Breast epithelium (tissue), 4 donors: Measurements from ENCODE around the gene ARHGAP31. TPM values are rescaled to one million over a fixed set of nuclear protein-coding genes. Genes with fewer than 3 reads are reported as not detected.

Source experiments
- DNase-seq, 2 donors: peaks; one replicate each; pipeline ENCODE4 v3.0.0-alpha.2; 2019; ENCODE audit warnings: low spot score in 2 of 2
- H3K27ac ChIP-seq, 2 donors: fragments of 200-600 bp; sonication (generic) in 1 of 2; one replicate each; pipeline ENCODE4 v1.5.1; 2016 to 2019; ENCODE audit warnings: mild to moderate bottlenecking in 1 of 2
- H3K27me3 ChIP-seq, 2 donors: fragments of 200-600 bp; sonication (generic) in 1 of 2; one replicate each; pipeline versions ENCODE4 v1.5.1 to v1.6.0; 2017 to 2019; ENCODE audit warnings: control low read depth in 1 of 2, mild to moderate bottlenecking in 1 of 2
- H3K36me3 ChIP-seq: fragments of 200-600 bp; one replicate; pipeline ENCODE4 v1.5.1; 2019
- H3K4me1 ChIP-seq, 2 donors: fragments of 200-600 bp; sonication (generic); one replicate each; pipeline ENCODE4 v1.5.1; 2016 to 2019; ENCODE audit warnings: control low read depth in 1 of 2
- H3K4me3 ChIP-seq, 3 donors: fragments of 200-600 bp; sonication (generic); 1 replicate in 2 of 3; 2 replicates in 1 of 3; pipeline ENCODE4 v1.5.1; 2016 to 2019; ENCODE audit warnings: mild to moderate bottlenecking in 3 of 3, moderate library complexity in 2 of 3
- H3K9me3 ChIP-seq, 2 donors: fragments of 200-600 bp; sonication (generic) in 1 of 2; one replicate each; pipeline ENCODE4 v1.5.1; 2016 to 2019; ENCODE audit warnings: control low read depth in 1 of 2
- POLR2A ChIP-seq: fragments of 450-650 bp; IDR thresholded peaks from one replicate; pipeline ENCODE4 v1.6.1; 2016; ENCODE audit warnings: antibody characterized with exemption, mild to moderate bottlenecking, moderate library complexity
- POLR2AphosphoS5 ChIP-seq, 3 donors: sonication (generic); formaldehyde crosslinking; IDR thresholded peaks; one replicate each; pipeline ENCODE4 v1.6.1; 2017; ENCODE audit warnings: antibody characterized with exemption in 3 of 3
- intact Hi-C: fragments of 100-400 bp; cut with DNase I; formaldehyde crosslinking; loops from one replicate; pipeline ENCODE4 v1.15.1; 2023; ENCODE audit warnings: low total_unique reads
- total RNA-seq, 3 donors: library from RNA; depleted of rRNA; stranded (reverse); fragments of >200 nt; gene quantifications; one replicate each; pipeline ENCODE4 v1.1.0, GENCODE V29; 2016
- TF ChIP-seq, protein P1 (sequence below), 3 donors: fragments of 450-650 bp; IDR thresholded peaks; one replicate each; pipeline ENCODE4 v1.5.1; 2016 to 2017; ENCODE audit warnings: antibody characterized with exemption in 3 of 3, mild to moderate bottlenecking in 3 of 3, moderate library complexity in 3 of 3

ARHGAP31 gene
- total RNA-seq, 3 donors from 2014 or later, result 11.6 to 19.3 (median 18.2) TPM

DNA sequence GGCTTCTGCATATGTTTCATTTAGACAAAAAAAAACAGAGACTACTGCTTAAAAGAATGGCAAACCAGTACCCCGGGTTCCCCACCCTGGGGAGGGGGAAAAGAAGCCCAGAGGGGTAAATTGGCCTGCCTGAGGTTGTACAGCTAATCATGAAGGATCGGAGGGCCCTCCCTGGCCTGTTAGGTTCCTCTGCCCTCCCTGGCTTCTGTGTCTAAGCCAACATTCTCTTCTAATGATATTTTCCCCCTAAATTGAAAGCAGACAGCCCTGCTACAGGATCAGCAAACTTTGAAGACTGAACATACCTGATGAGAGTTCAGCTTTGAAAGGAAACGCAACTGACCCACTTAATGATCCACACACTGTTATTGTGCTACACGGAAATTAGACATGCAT, 2.5 kb downstream of the ARHGAP31 start:
- TF ChIP-seq POLR2A (no peak), POLR2AphosphoS5 (IDR thresholded peaks at IDR 0.05) (no peak)
- TF ChIP-seq, protein P1, sequence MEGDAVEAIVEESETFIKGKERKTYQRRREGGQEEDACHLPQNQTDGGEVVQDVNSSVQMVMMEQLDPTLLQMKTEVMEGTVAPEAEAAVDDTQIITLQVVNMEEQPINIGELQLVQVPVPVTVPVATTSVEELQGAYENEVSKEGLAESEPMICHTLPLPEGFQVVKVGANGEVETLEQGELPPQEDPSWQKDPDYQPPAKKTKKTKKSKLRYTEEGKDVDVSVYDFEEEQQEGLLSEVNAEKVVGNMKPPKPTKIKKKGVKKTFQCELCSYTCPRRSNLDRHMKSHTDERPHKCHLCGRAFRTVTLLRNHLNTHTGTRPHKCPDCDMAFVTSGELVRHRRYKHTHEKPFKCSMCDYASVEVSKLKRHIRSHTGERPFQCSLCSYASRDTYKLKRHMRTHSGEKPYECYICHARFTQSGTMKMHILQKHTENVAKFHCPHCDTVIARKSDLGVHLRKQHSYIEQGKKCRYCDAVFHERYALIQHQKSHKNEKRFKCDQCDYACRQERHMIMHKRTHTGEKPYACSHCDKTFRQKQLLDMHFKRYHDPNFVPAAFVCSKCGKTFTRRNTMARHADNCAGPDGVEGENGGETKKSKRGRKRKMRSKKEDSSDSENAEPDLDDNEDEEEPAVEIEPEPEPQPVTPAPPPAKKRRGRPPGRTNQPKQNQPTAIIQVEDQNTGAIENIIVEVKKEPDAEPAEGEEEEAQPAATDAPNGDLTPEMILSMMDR (IDR thresholded peaks at IDR 0.05), result no peak
- Histone ChIP-seq H3K27me3 (no peaks in the 10 kb centered on the region), H3K4me3 (peak overlapping the region; percentile 70 to 96 (median 87)), H3K36me3 (no peaks in the 10 kb centered on the region), H3K27ac (peak overlapping the region; percentile 57 to 89), H3K9me3 (no peaks in the 10 kb centered on the region), H3K4me1 (peaks cover 0 to 3% of the 10 kb centered on the region in 2 donors)
- intact Hi-C loops, result no loop called here
- no peak for DNase-seq

DNA sequence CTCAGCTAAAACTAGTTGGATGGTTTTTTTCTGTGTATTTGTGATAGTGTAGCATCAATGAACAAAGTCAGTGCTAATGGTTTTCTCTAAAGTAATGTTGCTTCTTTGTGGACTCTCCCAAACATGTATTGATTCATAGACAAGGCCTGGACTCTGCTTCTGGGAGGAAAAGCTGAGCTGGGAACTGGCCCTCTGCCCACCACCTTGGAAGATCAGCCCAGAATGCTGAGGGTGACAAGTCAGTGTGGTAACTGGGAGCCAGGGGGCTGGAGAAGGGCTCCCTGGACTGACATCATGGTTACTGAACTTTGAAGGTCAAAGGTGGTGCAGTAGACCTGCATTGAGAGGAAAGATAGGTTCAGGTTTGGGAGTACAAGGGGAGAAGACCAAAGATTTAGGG, 3.0 kb downstream of the ARHGAP31 start:
- H3K27me3 ChIP-seq, result no peaks in the 10 kb centered on the region
- TF ChIP-seq, protein P1 (IDR thresholded peaks at IDR 0.05), result no peak
- TF ChIP-seq POLR2A, result no peak
- peak overlapping the region; percentile 0 to 89 for H3K27ac ChIP-seq
- no peaks in the 10 kb centered on the region for H3K9me3 ChIP-seq
- H3K4me3 ChIP-seq, result peak overlapping the region; percentile 70 to 96 (median 87)
- no peak for DNase-seq
- H3K36me3 ChIP-seq, result no peaks in the 10 kb centered on the region
- intact Hi-C loops, result no loop called here
- peaks cover 0 to 3% of the 10 kb centered on the region in 2 donors for H3K4me1 ChIP-seq

DNA sequence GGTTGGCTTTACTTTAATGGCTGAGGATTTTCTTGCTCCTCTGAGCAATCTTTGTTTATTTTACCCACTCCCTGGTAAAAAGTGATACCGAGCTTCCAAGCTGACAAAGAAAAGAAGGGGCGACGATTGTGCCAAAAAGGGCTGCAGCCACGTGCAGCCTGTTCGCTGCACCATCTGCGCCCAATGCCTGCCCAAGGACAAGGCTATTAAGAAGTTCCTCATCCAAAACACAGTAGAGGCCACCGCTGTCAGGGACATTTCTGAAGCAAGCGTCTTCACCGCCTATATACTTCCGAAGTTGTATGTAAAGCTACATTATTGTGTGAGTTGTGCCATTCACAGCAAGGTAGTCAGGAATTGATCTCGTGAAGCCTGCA, 4.4 kb downstream of the ARHGAP31 start:
- TF ChIP-seq POLR2AphosphoS5 (IDR thresholded peaks at IDR 0.05), result no peak
- TF ChIP-seq, protein P1 (IDR thresholded peaks at IDR 0.05), result no peak
- TF ChIP-seq POLR2A, result no peak
- intact Hi-C loops, result no loop called here
- no peaks in the 10 kb centered on the region for H3K36me3 ChIP-seq
- no peak overlapping the region for H3K4me3 ChIP-seq
- H3K9me3 ChIP-seq, result no peaks in the 10 kb centered on the region
- peaks cover 0 to 3% of the 10 kb centered on the region in 2 donors for H3K4me1 ChIP-seq
- no peaks in the 10 kb centered on the region for H3K27me3 ChIP-seq
- H3K27ac ChIP-seq, result no peak overlapping the region
- DNase-seq, result no peak

DNA sequence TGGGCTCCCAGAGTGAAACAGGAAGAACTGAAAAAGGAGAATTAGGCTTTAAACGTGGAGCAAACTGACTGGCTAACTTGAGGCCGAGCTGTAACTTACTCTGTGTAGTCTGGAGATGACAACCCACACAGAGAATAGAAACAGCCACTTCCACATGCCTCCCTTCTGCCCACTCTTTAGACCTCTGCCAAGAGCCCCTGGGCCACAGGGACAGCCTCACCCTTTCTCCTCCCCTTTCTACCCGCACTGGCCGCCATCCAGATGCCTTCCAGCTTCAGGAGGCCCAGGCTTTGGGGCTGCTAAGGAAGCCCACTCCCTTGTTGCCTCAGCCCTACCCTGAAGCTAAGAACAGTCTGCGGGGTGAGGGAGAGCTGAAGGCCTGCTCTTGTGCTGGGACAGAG, 6.8 kb downstream of the ARHGAP31 start:
- Histone ChIP-seq H3K4me1 (peaks cover 0 to 3% of the 10 kb centered on the region in 2 donors), H3K27ac (peak overlapping the region; percentile 70 to 85), H3K36me3 (no peaks in the 10 kb centered on the region), H3K4me3 (peak overlapping the region in 1 of 3 donors; percentile 33), H3K9me3 (no peaks in the 10 kb centered on the region), H3K27me3 (no peaks in the 10 kb centered on the region)
- intact Hi-C loops, result no loop called here
- peak in 1 of 2 donors; percentile 57 for DNase-seq
- TF ChIP-seq, protein P1 (IDR thresholded peaks at IDR 0.05), result no peak
- TF ChIP-seq POLR2A (no peak), POLR2AphosphoS5 (IDR thresholded peaks at IDR 0.05) (no peak)

DNA sequence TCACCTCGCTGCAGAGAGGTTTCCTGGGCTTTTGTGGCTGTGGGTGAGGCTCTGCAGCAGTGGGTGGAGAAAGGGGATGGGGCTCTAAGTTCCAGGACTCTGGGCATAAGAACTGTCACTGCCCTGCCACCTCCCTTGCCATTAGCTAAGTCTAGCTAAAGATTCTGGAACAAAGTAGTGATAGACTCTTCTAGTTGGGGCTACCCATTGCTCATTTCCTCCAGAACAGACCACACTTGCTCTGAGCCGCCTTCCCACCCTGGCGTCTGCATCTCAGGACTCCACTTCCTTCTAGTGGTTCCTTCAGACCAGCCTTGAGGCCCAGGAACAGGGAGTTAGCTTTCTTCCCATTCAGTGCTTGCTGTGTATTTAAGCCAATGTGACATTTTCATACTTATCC, 7.5 kb downstream of the ARHGAP31 start:
- no peaks in the 10 kb centered on the region for H3K9me3 ChIP-seq
- H3K27ac ChIP-seq, result peak overlapping the region; percentile 25 to 85
- TF ChIP-seq, protein P1 (IDR thresholded peaks at IDR 0.05), result no peak
- no peak for TF ChIP-seq POLR2A
- no peak for TF ChIP-seq POLR2AphosphoS5 (IDR thresholded peaks at IDR 0.05)
- no peak overlapping the region for H3K4me3 ChIP-seq
- no peaks in the 10 kb centered on the region for H3K27me3 ChIP-seq
- peaks cover 0 to 3% of the 10 kb centered on the region in 2 donors for H3K4me1 ChIP-seq
- no peaks in the 10 kb centered on the region for H3K36me3 ChIP-seq
- DNase-seq, result no peak
- intact Hi-C loops, result no loop called here
